BLaER1 (cell line): ENCODE results near the gene PKDREJ.
"Not testable (repeated sequence)": the region's sequence is repeated elsewhere in the genome, so short reads cannot be mapped to it uniquely, and the experiment has no call there.

Experiments used
- H3K27ac ChIP-seq: shearing (Covaris generic); formaldehyde crosslinking; 2 replicates; pipeline ENCODE4 v1.8.1; 2022
- H3K27me3 ChIP-seq: shearing (Covaris generic); formaldehyde crosslinking; 2 replicates; pipeline ENCODE4 v1.8.1; 2022
- H3K36me3 ChIP-seq: shearing (Covaris generic); formaldehyde crosslinking; 2 replicates; pipeline ENCODE4 v1.8.1; 2022
- H3K4me1 ChIP-seq: shearing (Covaris generic); formaldehyde crosslinking; 2 replicates; pipeline ENCODE4 v1.8.1; 2022
- H3K4me2 ChIP-seq: shearing (Covaris generic); formaldehyde crosslinking; 2 replicates; pipeline ENCODE4 v1.8.1; 2022
- H3K4me3 ChIP-seq: shearing (Covaris generic); formaldehyde crosslinking; 2 replicates; pipeline ENCODE4 v1.8.1; 2022
- H3K9ac ChIP-seq: shearing (Covaris generic); formaldehyde crosslinking; 2 replicates; pipeline ENCODE4 v1.8.1; 2022
- H3K9me3 ChIP-seq: shearing (Covaris generic); formaldehyde crosslinking; 2 replicates; pipeline ENCODE4 v1.8.1; 2022
- H4K20me1 ChIP-seq: shearing (Covaris generic); formaldehyde crosslinking; 2 replicates; pipeline ENCODE4 v1.8.1; 2022
- Cebpa-rat ChIP-seq: shearing (Covaris generic); IDR thresholded peaks from 2 replicates; pipeline ENCODE4 v1.8.1; 2022

Gene PKDREJ

DNA sequence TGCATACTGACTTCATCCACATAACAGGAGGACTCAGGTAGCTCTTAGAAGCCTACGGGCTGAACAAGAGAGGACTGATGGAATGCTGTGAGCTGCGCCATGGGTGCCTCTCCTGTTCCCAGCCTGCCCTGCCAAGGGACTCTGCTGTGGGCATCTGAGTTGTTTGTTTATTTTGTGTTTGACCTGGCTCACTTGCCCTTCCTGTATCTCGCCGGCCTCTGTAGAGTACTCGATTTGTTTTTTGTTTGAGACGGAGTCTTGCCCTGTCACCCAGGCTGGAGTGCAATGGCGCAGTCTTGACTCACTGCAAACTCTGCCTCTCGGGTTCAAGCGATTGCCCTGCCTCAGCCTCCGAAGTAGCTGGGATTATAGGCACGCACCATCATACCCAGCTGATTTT, 6.4 kb upstream of the PKDREJ start:
- no peak overlapping the region for H3K27ac ChIP-seq
- H4K20me1 ChIP-seq = no peaks in the 10 kb centered on the region
- H3K4me3 ChIP-seq = no peak overlapping the region
- no peak for TF ChIP-seq Cebpa-rat
- H3K36me3 ChIP-seq = no peaks in the 10 kb centered on the region; the same call in 1 of the 2 replicates
- H3K9me3 ChIP-seq = peaks cover 24% of the 10 kb centered on the region
- peaks cover 17% of the 10 kb centered on the region for H3K27me3 ChIP-seq
- no peak overlapping the region for H3K4me2 ChIP-seq
- no peak overlapping the region for H3K9ac ChIP-seq
- H3K4me1 ChIP-seq = peaks cover 48% of the 10 kb centered on the region

DNA sequence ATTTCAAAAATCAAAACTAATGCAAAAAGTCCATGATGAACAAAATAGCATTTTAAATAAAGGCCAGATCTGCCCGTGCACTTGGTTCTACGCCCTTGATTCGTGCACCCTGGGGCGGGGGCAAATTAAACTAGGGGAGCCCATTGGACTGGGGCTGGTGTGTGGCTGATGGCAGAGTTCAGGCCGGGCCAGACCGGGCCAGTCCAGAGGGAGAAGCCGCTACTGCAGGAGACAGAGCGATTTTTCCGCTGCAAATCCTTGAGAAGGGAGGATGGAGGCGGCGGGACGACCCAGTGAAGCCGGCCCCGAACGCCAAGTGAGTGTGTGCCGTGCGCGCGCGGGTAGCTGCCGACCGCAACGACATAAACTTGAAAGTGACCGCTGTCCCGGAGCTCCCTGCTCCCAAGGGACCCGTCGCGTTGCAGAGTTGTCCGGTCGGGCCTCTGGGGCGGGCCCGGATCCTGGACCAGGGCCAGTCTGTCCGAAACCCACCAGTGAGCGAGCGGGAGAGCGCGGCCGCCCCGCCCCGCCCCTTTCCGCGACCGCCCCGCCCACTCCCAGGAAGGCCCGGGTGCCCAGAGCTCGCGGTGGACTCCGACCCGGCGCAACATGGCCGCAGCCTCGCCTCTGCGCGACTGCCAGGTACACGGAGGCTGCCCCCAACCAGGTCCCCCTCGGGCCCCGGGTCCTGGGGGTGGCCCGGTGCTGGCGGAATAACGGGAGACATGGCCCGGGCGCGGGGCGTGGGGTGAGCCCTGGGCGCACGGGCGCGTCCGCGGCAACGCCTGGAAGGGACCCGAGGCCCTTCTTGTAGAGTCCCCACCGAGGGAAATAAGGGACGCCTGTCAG, 4.5 kb upstream of the PKDREJ start, which contains the start of gene TTC38:
Gene TTC38, plus strand, starts transcription at position 578 of the 849 bp plus-strand sequence. Its CDS starts 32 bp downstream, at position 610.
- Histone ChIP-seq H4K20me1 (no peaks in the 10 kb centered on the region), H3K4me3 (peak within 1 kb of the TSS; percentile 67), H3K36me3 (no peaks in the 10 kb centered on the region; the same call in 1 of the 2 replicates), H3K4me2 (peak within 1 kb of the TSS; percentile 91), H3K4me1 (peaks cover 35% of the 10 kb centered on the region), H3K27me3 (peaks cover 17% of the 10 kb centered on the region), H3K27ac (no peak within 1 kb of the TSS; the same call in 1 of the 2 replicates), H3K9me3 (peaks cover 43% of the 10 kb centered on the region), H3K9ac (peak within 1 kb of the TSS; percentile 60)
- TF ChIP-seq Cebpa-rat = no peak

DNA sequence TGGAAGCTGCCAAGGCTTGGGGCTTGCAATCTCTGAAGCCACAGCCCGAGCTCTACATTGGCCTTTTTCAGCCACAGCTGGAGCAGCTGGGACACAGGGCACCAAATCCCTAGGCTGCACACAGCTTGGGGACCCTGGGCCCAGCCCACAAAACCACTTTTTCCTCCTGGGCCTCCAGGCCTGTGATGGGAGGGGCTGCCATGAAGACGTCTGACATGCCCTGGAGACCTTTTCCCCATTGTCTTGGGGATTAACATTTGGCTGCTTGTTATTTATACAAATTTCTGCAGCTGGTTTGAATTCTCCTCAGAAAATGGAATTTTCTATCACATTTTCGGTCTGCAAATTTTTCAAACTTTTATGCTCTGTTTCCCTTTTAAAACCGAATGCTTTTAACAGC, 2.5 kb upstream of the PKDREJ start:
- H3K9ac ChIP-seq, H3K4me2 ChIP-seq, H4K20me1 ChIP-seq, H3K36me3 ChIP-seq, H3K27ac ChIP-seq: not testable (repeated sequence)
- Histone ChIP-seq H3K27me3 (peaks cover 17% of the 10 kb centered on the region), H3K4me1 (peaks cover 23% of the 10 kb centered on the region), H3K9me3 (peaks cover 62% of the 10 kb centered on the region), H3K4me3 (0 out of 2 replicates have a peak overlapping the region, but pooled peaks have one; percentile 33)

GRCh38 chr22:46264520-46264919, 1.4 kb upstream of the PKDREJ start:
- H3K36me3 ChIP-seq, H3K4me2 ChIP-seq, H4K20me1 ChIP-seq, H3K27ac ChIP-seq, H3K9ac ChIP-seq: not testable (repeated sequence)
- H3K9me3 ChIP-seq = peaks cover 70% of the 10 kb centered on the region
- peaks cover 17% of the 10 kb centered on the region for H3K27me3 ChIP-seq
- H3K4me3 ChIP-seq = 0 out of 2 replicates have a peak overlapping the region, but pooled peaks have one; percentile 33
- peaks cover 23% of the 10 kb centered on the region for H3K4me1 ChIP-seq

DNA sequence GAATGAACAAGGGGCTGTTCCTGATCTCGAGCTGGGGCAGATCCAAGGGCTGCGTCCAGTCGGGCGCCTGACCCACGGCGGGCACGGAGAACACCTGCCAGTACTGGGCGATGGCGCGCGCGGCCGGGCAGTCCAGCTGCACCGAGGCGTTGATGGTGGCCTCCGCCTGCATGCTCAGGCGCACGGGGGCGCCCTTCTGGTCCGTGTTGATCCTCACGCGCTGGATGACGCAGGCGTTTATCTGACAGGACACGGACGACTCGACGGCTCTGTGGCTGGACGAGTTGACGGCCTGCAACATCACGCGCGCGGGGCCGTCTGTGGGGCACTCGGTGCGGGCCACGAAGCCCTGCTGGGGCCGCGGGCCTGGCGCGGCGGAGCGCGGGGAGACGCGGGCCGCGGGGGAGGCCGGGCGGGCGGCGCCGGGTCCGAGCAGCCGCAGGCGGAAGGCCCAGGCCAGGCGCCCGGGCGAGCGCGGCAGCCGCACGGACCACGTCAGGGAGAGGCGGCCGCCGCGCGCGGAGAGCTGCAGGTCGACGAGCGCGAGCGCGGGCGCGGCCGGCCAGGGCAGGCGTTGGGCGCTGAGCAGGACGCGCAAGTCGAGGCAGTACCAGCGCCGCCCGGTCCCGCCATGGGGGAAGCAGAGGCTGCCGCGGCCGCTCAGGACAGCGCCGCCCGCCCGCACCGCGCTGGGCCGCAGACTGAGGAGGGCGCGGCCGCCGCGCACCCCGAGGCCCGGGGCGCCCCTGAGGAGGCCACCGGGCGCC, 511 bp downstream of the PKDREJ start:
- H3K27ac ChIP-seq = no peak overlapping the region
- no peaks in the 10 kb centered on the region for H4K20me1 ChIP-seq
- no peak overlapping the region for H3K9ac ChIP-seq
- TF ChIP-seq Cebpa-rat = no peak
- H3K4me3 ChIP-seq = peak overlapping the region; percentile 28
- H3K4me2 ChIP-seq = no peak overlapping the region
- H3K27me3 ChIP-seq = peaks cover 10% of the 10 kb centered on the region; the same call in 1 of the 2 replicates
- no peaks in the 10 kb centered on the region for H3K36me3 ChIP-seq
- H3K9me3 ChIP-seq = peaks cover 88% of the 10 kb centered on the region
- H3K4me1 ChIP-seq = peaks cover 15% of the 10 kb centered on the region

DNA sequence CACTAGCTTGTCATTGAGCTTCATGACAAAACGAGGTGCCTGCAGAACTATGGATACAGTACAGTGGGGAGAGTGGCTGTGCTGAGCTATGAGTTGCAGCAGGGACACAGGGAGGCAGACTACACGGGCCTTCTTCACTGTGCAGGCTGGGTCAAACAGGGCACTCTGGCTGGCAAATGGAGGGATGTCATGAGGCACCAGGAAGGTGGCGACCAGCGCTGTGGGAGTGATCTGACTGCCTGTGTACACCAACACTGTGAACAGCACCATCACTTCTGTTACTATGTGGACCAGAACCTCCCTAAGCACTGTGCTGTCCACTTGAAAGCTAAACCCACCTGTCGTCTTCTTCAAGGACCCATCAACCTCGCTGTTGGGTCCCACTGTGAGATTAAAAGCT, 3.1 kb downstream of the PKDREJ start:
- Histone ChIP-seq H3K36me3 (no peaks in the 10 kb centered on the region), H4K20me1 (no peaks in the 10 kb centered on the region), H3K9ac (no peak overlapping the region), H3K9me3 (peaks cover 81% of the 10 kb centered on the region), H3K4me2 (no peak overlapping the region), H3K27ac (no peak overlapping the region), H3K4me1 (peaks cover 9% of the 10 kb centered on the region; the same call in 1 of the 2 replicates), H3K27me3 (no peaks in the 10 kb centered on the region), H3K4me3 (no peak overlapping the region)
- no peak for TF ChIP-seq Cebpa-rat

DNA sequence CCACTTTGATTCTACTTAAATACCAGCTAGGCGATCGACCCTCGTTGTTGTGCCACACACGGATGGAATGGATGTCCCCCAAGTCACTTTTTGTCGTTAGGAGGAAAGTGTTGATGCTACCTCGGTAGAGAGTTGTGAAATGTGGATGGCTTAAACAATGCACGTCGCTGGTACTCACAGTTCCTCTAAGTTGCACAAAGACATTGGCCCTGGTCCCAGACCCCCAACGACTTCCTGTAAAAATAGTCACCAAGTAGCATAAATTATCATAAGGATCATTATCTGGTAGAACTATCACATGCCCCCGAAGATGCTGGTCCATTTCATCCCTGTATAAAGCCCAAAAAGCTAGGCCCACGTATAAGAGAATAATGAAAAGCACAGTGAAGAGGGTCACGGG, 3.8 kb downstream of the PKDREJ start:
- Histone ChIP-seq H3K9ac (no peak overlapping the region), H3K27me3 (no peaks in the 10 kb centered on the region), H4K20me1 (no peaks in the 10 kb centered on the region), H3K27ac (no peak overlapping the region), H3K4me3 (no peak overlapping the region), H3K4me1 (peaks cover 16% of the 10 kb centered on the region), H3K9me3 (peaks cover 76% of the 10 kb centered on the region), H3K36me3 (no peaks in the 10 kb centered on the region), H3K4me2 (no peak overlapping the region)
- TF ChIP-seq Cebpa-rat = no peak

DNA sequence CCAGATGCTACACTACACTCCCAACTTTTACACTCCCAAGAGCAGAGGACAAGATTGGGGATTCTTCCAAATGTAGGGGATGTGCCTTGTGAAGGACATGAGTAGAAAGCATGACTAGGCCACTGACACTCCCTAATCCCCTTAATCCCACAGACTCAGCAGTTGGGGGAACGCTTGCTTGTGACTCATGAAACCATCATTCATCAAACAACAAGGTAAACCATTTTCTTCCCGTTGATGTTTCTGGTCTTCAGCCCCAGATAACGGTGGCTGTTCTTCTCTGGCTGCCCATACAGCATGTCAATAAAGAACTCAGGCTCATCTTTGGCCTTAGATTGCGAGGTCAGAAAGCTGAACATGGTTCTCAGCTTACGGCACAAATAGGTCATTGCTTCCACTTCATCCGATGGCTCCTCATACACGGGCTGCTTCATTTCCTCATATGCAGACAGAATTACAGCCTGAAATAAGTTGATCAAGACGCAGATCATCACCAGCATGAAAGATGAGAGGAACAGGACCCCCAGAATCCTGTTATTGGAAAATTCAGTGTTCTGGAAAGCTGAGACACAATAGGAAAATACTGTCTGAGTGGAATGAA, 6.7 kb downstream of the PKDREJ start:
- no peak overlapping the region for H3K4me3 ChIP-seq
- peaks cover 14% of the 10 kb centered on the region for H3K4me1 ChIP-seq
- H3K27me3 ChIP-seq = no peaks in the 10 kb centered on the region
- H4K20me1 ChIP-seq = no peaks in the 10 kb centered on the region
- peaks cover 48% of the 10 kb centered on the region for H3K9me3 ChIP-seq
- no peak for TF ChIP-seq Cebpa-rat
- H3K9ac ChIP-seq = no peak overlapping the region
- no peak overlapping the region for H3K4me2 ChIP-seq
- no peak overlapping the region for H3K27ac ChIP-seq
- no peaks in the 10 kb centered on the region for H3K36me3 ChIP-seq

DNA sequence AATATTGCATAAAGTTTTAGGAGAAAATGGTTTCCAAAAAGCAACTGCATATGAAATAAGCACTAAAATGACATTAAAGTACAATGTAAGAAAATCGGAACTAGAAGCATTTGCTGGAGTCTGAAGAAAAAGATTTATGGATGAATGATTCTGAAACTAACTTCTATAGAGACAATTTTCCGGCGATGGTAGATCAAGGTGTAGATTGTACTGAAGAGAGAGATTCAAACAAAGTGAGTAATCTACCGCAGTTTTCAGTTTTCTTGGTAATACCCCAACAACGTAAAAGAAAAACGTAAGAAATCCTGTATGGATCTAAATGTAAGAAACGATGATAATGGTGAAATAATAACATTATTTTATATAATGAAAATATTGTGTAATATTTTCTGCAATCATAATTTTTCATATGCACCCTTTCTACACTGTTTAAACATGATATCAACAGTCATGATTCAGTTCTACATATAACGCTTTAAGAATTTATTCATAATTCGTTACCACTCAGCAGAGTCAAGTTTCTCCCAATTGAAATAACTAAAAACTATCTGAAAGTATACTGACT, 11.2 kb downstream of the PKDREJ start:
- Histone ChIP-seq H4K20me1 (no peaks in the 10 kb centered on the region), H3K36me3 (0 out of 2 replicates have a peak, but pooled peaks cover 4% of the 10 kb centered on the region), H3K9ac (no peak overlapping the region), H3K4me1 (peaks cover 51% of the 10 kb centered on the region), H3K4me3 (no peak overlapping the region), H3K27me3 (no peaks in the 10 kb centered on the region), H3K9me3 (peaks cover 8% of the 10 kb centered on the region), H3K27ac (no peak overlapping the region), H3K4me2 (0 out of 2 replicates have a peak overlapping the region, but pooled peaks have one; percentile 81)
- no peak for TF ChIP-seq Cebpa-rat
